Duodenal mucosa (tissue), 2 donors: ENCODE measurements around the gene TUBB.

ENCODE experiments used
- H3K27ac ChIP-seq: one replicate; pipeline ENCODE4 v1.7.0; 2013; ENCODE audit warnings: low read depth, low read length
- H3K27me3 ChIP-seq, 2 donors: one replicate each; pipeline ENCODE4 v1.7.0; 2013; ENCODE audit warnings: low read length in 2 of 2, control low read depth in 1 of 2; ENCODE audit not compliant: insufficient read depth in 2 of 2, control insufficient read depth in 1 of 2
- H3K36me3 ChIP-seq, 2 donors: one replicate each; pipeline ENCODE4 v1.7.0; 2013; ENCODE audit warnings: low read length in 2 of 2, control low read depth in 1 of 2; ENCODE audit not compliant: insufficient read depth in 2 of 2, control insufficient read depth in 1 of 2
- H3K4me1 ChIP-seq, 2 donors: one replicate each; pipeline ENCODE4 v1.7.0; 2013; ENCODE audit warnings: low read length in 2 of 2, control low read depth in 1 of 2; ENCODE audit not compliant: insufficient read depth in 2 of 2, control insufficient read depth in 1 of 2
- H3K4me3 ChIP-seq, 2 donors: one replicate each; pipeline ENCODE4 v1.7.0; 2013; ENCODE audit warnings: low read length in 2 of 2, low read depth in 1 of 2
- H3K9ac ChIP-seq, 2 donors: one replicate each; pipeline ENCODE4 v1.7.0; 2013; ENCODE audit warnings: low read length in 2 of 2, low read depth in 1 of 2
- H3K9me3 ChIP-seq, 2 donors: one replicate each; pipeline ENCODE4 v1.7.0; 2013; ENCODE audit warnings: low read length in 2 of 2, control low read depth in 1 of 2; ENCODE audit not compliant: control insufficient read depth in 1 of 2

Gene TUBB

GRCh38 chr6:30741789-30742315 lies 21.7 kb downstream of the TUBB start:
- peaks cover 36 to 51% of the 10 kb centered on the region in 2 donors for H3K4me1 ChIP-seq
- peaks cover 23 to 26% of the 10 kb centered on the region in 2 donors for H3K36me3 ChIP-seq
- peak overlapping the region; percentile 88 for H3K27ac ChIP-seq
- no peaks in the 10 kb centered on the region for H3K9me3 ChIP-seq
- peak overlapping the region; percentile 94 for H3K9ac ChIP-seq
- peak overlapping the region; percentile 89 to 92 for H3K4me3 ChIP-seq
- H3K27me3 ChIP-seq: no peaks in the 10 kb centered on the region

- H3K9me3 ChIP-seq: no peaks in the 10 kb centered on the region
- peaks cover 23 to 26% of the 10 kb centered on the region in 2 donors for H3K36me3 ChIP-seq
- H3K9ac ChIP-seq: peak within 1 kb of the TSS; percentile 94 to 97
- H3K27me3 ChIP-seq: no peaks in the 10 kb centered on the region
- peak within 1 kb of the TSS; percentile 92 to 93 for H3K4me3 ChIP-seq
- H3K4me1 ChIP-seq: peaks cover 37 to 47% of the 10 kb centered on the region in 2 donors
- H3K27ac ChIP-seq: peak within 1 kb of the TSS; percentile 88
Observed at GRCh38 chr6:30742316-30743098, 22.4 kb downstream of the TUBB start, which contains the start of gene FLOT1. Gene FLOT1 (minus strand): TSS chr6:30742687. CDS start chr6:30742189, 498 bp downstream.

GRCh38 chr6:30743099-30744053 lies 23.2 kb downstream of the TUBB start:
- no peaks in the 10 kb centered on the region for H3K9me3 ChIP-seq
- H3K36me3 ChIP-seq: peaks cover 15 to 24% of the 10 kb centered on the region in 2 donors
- H3K27me3 ChIP-seq: no peaks in the 10 kb centered on the region
- peak overlapping the region; percentile 89 to 97 for H3K9ac ChIP-seq
- H3K4me3 ChIP-seq: peak overlapping the region; percentile 92 to 93
- peaks cover 37 to 48% of the 10 kb centered on the region in 2 donors for H3K4me1 ChIP-seq
- H3K27ac ChIP-seq: peak overlapping the region; percentile 88

GRCh38 chr6:30744054-30744805 lies 24.1 kb downstream of the TUBB start, which contains the start of gene IER3:
Gene IER3 (minus strand): TSS chr6:30744547. CDS start chr6:30744518, 29 bp downstream.
- Histone ChIP-seq H3K4me3 (peak within 1 kb of the TSS; percentile 92 to 93), H3K27me3 (no peaks in the 10 kb centered on the region), H3K9me3 (no peaks in the 10 kb centered on the region), H3K27ac (peak within 1 kb of the TSS; percentile 88), H3K4me1 (peaks cover 41 to 49% of the 10 kb centered on the region in 2 donors), H3K9ac (peak within 1 kb of the TSS; percentile 89 to 97), H3K36me3 (peaks cover 9 to 16% of the 10 kb centered on the region in 2 donors)

DNA sequence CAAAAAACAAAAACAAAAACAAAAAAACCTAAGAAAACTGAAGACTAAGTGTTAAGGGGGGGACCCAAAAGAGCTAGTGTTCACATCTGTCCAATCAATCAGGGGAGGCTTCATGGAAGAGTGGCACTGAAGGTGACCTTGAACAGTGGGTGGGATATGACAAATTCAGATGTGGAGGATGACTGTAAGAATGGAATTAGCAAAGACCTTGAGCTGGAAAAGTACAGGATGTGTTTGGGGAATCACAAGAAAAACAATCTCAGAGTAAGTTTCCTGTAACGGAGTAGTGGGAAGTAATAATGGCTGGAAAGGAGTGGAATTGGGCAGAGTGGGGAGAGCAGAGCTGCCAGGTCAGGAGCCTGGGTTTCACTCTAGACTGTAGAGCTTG lies 27.1 kb downstream of the TUBB start:
- Histone ChIP-seq H3K36me3 (no peaks in the 10 kb centered on the region), H3K27ac (no peak overlapping the region), H3K9ac (no peak overlapping the region), H3K27me3 (no peaks in the 10 kb centered on the region), H3K4me3 (no peak overlapping the region), H3K4me1 (peaks cover 40 to 42% of the 10 kb centered on the region in 2 donors), H3K9me3 (no peaks in the 10 kb centered on the region)

GRCh38 chr6:30747902-30748769 lies 28.0 kb downstream of the TUBB start:
- no peaks in the 10 kb centered on the region for H3K36me3 ChIP-seq
- no peaks in the 10 kb centered on the region for H3K27me3 ChIP-seq
- peak overlapping the region; percentile 70 for H3K27ac ChIP-seq
- no peaks in the 10 kb centered on the region for H3K9me3 ChIP-seq
- H3K9ac ChIP-seq: peak overlapping the region in 1 of 2 donors; percentile 28
- H3K4me3 ChIP-seq: no peak overlapping the region
- H3K4me1 ChIP-seq: peaks cover 42 to 48% of the 10 kb centered on the region in 2 donors

DNA sequence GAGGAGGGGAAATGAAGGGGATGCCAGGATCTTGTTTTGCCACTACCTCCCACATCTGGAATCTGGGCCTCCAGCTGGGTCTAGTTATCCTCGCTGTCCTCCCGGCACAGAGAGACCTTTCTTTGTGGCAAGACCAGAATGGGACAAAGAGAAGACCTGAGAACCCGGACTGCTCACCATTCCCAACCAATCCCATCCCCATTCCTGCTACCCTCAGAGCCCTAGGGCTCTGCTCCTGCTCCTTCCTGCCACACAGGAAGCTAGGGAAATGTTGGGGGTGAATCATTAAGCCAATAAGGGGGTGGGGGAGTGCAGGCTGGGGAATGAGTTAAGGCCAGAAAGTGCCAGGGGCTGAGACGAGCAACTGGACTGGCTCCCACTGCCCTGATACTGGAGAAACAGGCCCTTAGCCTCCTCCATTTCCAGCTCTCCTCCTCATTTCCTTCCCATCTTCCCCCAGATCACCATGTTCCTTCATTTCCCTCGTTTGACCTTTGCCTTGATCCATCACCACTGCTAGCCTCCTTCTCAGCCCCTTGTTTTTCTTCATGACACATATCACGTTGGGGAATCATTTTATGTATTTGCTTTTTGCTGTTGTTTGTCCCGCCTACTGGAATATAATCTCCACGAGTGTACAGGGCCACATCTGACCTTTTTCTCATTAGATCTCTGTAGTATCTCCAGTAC lies 28.8 kb downstream of the TUBB start:
- Histone ChIP-seq H3K4me3 (peak overlapping the region in 1 of 2 donors; percentile 8), H3K4me1 (peaks cover 42 to 49% of the 10 kb centered on the region in 2 donors), H3K27me3 (no peaks in the 10 kb centered on the region), H3K9ac (peak overlapping the region; percentile 1 to 28), H3K27ac (peak overlapping the region; percentile 70), H3K36me3 (no peaks in the 10 kb centered on the region), H3K9me3 (no peaks in the 10 kb centered on the region)

GRCh38 chr6:30749554-30750378 lies 29.6 kb downstream of the TUBB start:
- Histone ChIP-seq H3K9me3 (no peaks in the 10 kb centered on the region), H3K27ac (peak overlapping the region; percentile 70), H3K4me1 (peaks cover 40 to 49% of the 10 kb centered on the region in 2 donors), H3K27me3 (no peaks in the 10 kb centered on the region), H3K9ac (peak overlapping the region; percentile 1 to 28), H3K4me3 (peak overlapping the region in 1 of 2 donors; percentile 0), H3K36me3 (no peaks in the 10 kb centered on the region)
